SU-DHL-6 (cell line): ENCODE results near the gene SEC11C.

Source experiments
- H2AFZ ChIP-seq: fragments of 200-600 bp; sonication (generic); 2 replicates; pipeline ENCODE4 v1.6.1; 2014; ENCODE audit warnings: low read depth, mild to moderate bottlenecking, moderate library complexity, mixed read lengths, antibody characterized with exemption, low read length; ENCODE audit not compliant: severe bottlenecking
- H3F3A ChIP-seq: fragments of 200-600 bp; shearing (Covaris generic); 2 replicates; pipeline ENCODE4 v1.6.0; 2016; ENCODE audit warnings: antibody characterized with exemption, mild to moderate bottlenecking; ENCODE audit not compliant: insufficient read depth
- H3K27ac ChIP-seq: fragments of 200-600 bp; sonication (generic); 2 replicates; pipeline ENCODE4 v1.5.1; 2016; ENCODE audit warnings: low read depth, mild to moderate bottlenecking, low read length, moderate library complexity, mixed read lengths
- H3K27me3 ChIP-seq: fragments of 200-600 bp; sonication (generic), shearing (Covaris generic); 2 replicates; pipeline ENCODE4 v1.6.0; 2014; ENCODE audit warnings: mild to moderate bottlenecking, low read length
- H3K36me3 ChIP-seq: fragments of 200-600 bp; sonication (generic); 2 replicates; pipeline ENCODE4 v1.6.1; 2014; ENCODE audit warnings: mild to moderate bottlenecking, low read length, mixed read lengths
- H3K4me2 ChIP-seq: fragments of 300-600, 200-600 bp; shearing (Covaris generic), sonication (generic); 2 replicates; pipeline ENCODE4 v1.6.0; 2014; ENCODE audit warnings: low read length, low read depth, mild to moderate bottlenecking; ENCODE audit not compliant: poor library complexity, severe bottlenecking
- H3K4me3 ChIP-seq: fragments of 200-600 bp; sonication (generic); 2 replicates; pipeline ENCODE4 v1.5.1; 2014; ENCODE audit warnings: antibody characterized with exemption, low read length, mild to moderate bottlenecking, mixed read lengths; ENCODE audit not compliant: insufficient read depth, poor library complexity, severe bottlenecking
- H3K79me2 ChIP-seq: fragments of 200-600 bp; sonication (generic); 2 replicates; pipeline ENCODE4 v1.6.1; 2014; ENCODE audit warnings: mild to moderate bottlenecking, low read length, moderate library complexity; ENCODE audit not compliant: insufficient read depth
- H3K9ac ChIP-seq: fragments of 200-600 bp; sonication (generic); 2 replicates; pipeline ENCODE4 v1.7.0; 2014; ENCODE audit warnings: mild to moderate bottlenecking, low read length
- H3K9me2 ChIP-seq: fragments of 200-600 bp; sonication (generic); replicated peaks from 2 replicates; pipeline ENCODE4 v1.6.1; 2014; ENCODE audit warnings: low read length; ENCODE audit not compliant: insufficient read depth
- H3K9me3 ChIP-seq: fragments of 200-600 bp; sonication (generic); 2 replicates; pipeline ENCODE4 v1.6.1; 2014; ENCODE audit warnings: low read length, mixed read lengths; ENCODE audit not compliant: insufficient read depth
- H4K20me1 ChIP-seq: fragments of 200-600 bp; sonication (generic); 2 replicates; pipeline ENCODE4 v1.6.1; 2014; ENCODE audit warnings: low read depth, mild to moderate bottlenecking, antibody characterized with exemption, low read length, moderate library complexity, mixed read lengths
- EZH2phosphoT487 ChIP-seq: fragments of 200-600 bp; sonication (generic), shearing (Covaris generic); conservative IDR thresholded peaks from 2 replicates; pipeline ENCODE4 v1.6.1; 2018; ENCODE audit warnings: mild to moderate bottlenecking, antibody characterized with exemption, low read length, moderate library complexity, mixed read lengths
- TF ChIP-seq, protein P1 (sequence below): fragments of 200-600 bp; sonication (generic); IDR thresholded peaks from one replicate; pipeline ENCODE4 v1.5.1; 2017; ENCODE audit warnings: antibody characterized with exemption, mild to moderate bottlenecking, low read length, moderate library complexity; ENCODE audit not compliant: insufficient read depth, poor library complexity, severe bottlenecking

SEC11C gene

DNA sequence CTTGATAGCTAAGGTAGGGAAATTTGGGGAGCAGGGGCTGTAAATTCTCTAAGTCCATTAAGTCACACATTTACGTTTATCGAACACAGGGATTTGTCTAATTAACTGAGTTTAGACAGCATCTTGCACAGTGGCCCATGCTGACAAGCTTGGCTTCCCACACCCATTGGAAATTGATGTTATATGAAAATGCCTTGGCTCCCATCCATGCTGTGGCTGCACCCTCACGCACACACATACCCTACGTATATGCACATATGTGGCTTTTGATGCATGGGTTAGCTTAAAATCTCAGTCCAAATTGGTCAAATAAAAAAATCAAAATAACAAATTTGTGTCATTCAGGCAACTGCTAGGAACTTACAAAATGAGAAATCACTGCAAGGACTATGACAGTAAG, 37.8 kb downstream of the SEC11C start:
- no peaks in the 10 kb centered on the region for H4K20me1 ChIP-seq
- TF ChIP-seq EZH2phosphoT487 = no peak
- TF ChIP-seq, protein P1, sequence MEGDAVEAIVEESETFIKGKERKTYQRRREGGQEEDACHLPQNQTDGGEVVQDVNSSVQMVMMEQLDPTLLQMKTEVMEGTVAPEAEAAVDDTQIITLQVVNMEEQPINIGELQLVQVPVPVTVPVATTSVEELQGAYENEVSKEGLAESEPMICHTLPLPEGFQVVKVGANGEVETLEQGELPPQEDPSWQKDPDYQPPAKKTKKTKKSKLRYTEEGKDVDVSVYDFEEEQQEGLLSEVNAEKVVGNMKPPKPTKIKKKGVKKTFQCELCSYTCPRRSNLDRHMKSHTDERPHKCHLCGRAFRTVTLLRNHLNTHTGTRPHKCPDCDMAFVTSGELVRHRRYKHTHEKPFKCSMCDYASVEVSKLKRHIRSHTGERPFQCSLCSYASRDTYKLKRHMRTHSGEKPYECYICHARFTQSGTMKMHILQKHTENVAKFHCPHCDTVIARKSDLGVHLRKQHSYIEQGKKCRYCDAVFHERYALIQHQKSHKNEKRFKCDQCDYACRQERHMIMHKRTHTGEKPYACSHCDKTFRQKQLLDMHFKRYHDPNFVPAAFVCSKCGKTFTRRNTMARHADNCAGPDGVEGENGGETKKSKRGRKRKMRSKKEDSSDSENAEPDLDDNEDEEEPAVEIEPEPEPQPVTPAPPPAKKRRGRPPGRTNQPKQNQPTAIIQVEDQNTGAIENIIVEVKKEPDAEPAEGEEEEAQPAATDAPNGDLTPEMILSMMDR = no peak
- peaks cover 16% of the 10 kb centered on the region; the same call in 1 of the 2 replicates for H3K9me3 ChIP-seq

DNA sequence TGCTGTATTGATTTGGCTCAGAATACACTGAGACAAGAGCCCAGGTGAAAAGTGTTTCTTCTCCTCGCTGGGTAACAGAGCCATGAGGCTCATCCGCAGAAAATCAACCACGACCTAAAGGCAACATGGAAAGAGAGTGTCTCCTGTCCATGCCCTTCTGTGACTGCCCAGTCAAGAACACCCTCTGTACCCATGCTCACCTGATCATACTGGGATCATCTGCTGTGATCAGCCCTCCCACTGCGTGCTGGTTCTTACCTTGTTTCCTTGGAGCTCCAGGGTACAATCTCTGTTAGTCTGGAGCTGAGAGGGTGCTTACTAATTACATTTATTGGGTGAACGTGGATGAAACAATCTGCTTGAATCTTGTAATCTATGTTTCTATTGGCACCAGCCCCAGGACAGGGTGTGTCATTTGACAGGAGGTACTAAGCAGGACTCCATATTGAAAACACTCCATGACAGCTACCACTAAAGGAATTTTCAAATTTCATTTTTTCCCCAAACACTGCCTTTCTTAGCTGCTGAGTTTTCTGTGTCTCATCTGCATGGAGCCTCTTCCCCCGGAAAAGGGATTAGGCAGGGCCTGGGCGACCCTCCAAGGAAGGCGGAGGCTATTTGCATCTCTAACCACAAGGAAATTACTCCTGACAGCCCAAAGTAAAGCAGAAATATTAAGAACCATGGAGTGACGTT, 40.6 kb downstream of the SEC11C start:
- no peaks in the 10 kb centered on the region for H3K9me3 ChIP-seq
- no peak overlapping the region for H3K4me2 ChIP-seq
- H3K27ac ChIP-seq = no peak overlapping the region
- H2AFZ ChIP-seq = no peak overlapping the region
- H4K20me1 ChIP-seq = no peaks in the 10 kb centered on the region
- TF ChIP-seq EZH2phosphoT487 = no peak
- TF ChIP-seq, protein P1 = no peak
- H3K79me2 ChIP-seq = no peaks in the 10 kb centered on the region
- no peaks in the 10 kb centered on the region for H3F3A ChIP-seq
- no peaks in the 10 kb centered on the region for H3K36me3 ChIP-seq
- H3K27me3 ChIP-seq = no peaks in the 10 kb centered on the region
- no peak overlapping the region for H3K4me3 ChIP-seq
- H3K9ac ChIP-seq = no peak overlapping the region
- no peaks in the 10 kb centered on the region for H3K9me2 ChIP-seq

More for the DNA sequence above, 37.8 kb downstream of the SEC11C start:
- no peak overlapping the region for H3K9ac ChIP-seq
- no peaks in the 10 kb centered on the region for H3K27me3 ChIP-seq
- no peak overlapping the region for H2AFZ ChIP-seq
- no peaks in the 10 kb centered on the region for H3F3A ChIP-seq
- H3K4me3 ChIP-seq = no peak overlapping the region
- no peaks in the 10 kb centered on the region for H3K36me3 ChIP-seq
- no peaks in the 10 kb centered on the region for H3K9me2 ChIP-seq
- H3K79me2 ChIP-seq = no peaks in the 10 kb centered on the region
- no peak overlapping the region for H3K4me2 ChIP-seq
- no peak overlapping the region for H3K27ac ChIP-seq

DNA sequence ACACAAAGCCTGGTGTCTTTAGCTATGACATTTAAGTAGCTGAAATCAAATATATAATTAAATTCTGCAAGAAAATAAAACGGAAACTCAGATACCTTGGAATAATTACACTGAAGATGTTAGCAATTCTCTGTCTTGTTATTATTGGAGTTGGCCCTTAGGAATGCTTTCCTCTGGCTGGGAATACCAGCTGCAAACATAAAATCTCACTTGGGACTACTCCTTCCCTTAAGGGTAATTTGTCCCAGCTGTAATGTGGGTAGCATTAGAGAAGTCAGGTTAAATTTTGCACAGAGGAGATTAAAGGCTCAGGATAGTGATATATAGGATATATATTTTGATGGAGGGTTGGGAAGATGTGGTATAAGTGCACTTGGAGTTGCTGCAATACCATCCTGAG, 43.0 kb downstream of the SEC11C start:
- no peaks in the 10 kb centered on the region for H3F3A ChIP-seq
- H3K9ac ChIP-seq = no peak overlapping the region
- H3K79me2 ChIP-seq = no peaks in the 10 kb centered on the region
- no peak overlapping the region for H2AFZ ChIP-seq
- no peak overlapping the region for H3K4me2 ChIP-seq
- no peaks in the 10 kb centered on the region for H3K9me2 ChIP-seq
- no peaks in the 10 kb centered on the region for H3K36me3 ChIP-seq
- H4K20me1 ChIP-seq = no peaks in the 10 kb centered on the region
- H3K27me3 ChIP-seq = no peaks in the 10 kb centered on the region
- TF ChIP-seq, protein P1 = no peak
- no peak for TF ChIP-seq EZH2phosphoT487
- H3K9me3 ChIP-seq = no peaks in the 10 kb centered on the region
- no peak overlapping the region for H3K27ac ChIP-seq
- H3K4me3 ChIP-seq = no peak overlapping the region
